Measurements from ENCODE around the gene LYST. TPM values are rescaled to one million over a fixed set of nuclear protein-coding genes. Genes with fewer than 3 reads are reported as not detected.

The LYST gene
- total RNA-seq, 1 donor: 88.9 TPM

DNA sequence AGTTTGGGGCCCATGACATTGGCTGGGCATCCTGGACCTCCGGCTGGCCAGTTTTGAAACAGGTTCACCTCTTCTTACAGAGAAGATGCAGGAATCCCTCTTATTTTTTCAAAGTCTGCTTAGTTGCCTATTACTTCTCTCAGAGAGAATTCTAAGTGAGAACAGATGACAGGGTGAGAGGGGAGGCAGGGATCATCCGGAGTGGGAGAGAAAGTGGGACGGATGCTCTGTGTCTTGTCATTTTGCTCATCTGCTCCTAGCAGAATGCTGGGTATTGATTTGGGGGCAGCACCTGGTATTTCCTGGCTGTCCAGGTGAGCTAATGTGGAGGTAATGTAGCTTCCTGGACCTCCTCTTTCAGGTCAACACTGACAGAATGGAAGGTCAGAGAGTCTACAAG lies 249.6 kb downstream of the LYST start:
- H3K4me3 ChIP-seq (ENCODE audit: low read depth, low read length): no peak overlapping the region
- DNase-seq (ENCODE audit: low read depth): no peak
- TF ChIP-seq, protein P1, sequence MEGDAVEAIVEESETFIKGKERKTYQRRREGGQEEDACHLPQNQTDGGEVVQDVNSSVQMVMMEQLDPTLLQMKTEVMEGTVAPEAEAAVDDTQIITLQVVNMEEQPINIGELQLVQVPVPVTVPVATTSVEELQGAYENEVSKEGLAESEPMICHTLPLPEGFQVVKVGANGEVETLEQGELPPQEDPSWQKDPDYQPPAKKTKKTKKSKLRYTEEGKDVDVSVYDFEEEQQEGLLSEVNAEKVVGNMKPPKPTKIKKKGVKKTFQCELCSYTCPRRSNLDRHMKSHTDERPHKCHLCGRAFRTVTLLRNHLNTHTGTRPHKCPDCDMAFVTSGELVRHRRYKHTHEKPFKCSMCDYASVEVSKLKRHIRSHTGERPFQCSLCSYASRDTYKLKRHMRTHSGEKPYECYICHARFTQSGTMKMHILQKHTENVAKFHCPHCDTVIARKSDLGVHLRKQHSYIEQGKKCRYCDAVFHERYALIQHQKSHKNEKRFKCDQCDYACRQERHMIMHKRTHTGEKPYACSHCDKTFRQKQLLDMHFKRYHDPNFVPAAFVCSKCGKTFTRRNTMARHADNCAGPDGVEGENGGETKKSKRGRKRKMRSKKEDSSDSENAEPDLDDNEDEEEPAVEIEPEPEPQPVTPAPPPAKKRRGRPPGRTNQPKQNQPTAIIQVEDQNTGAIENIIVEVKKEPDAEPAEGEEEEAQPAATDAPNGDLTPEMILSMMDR (IDR thresholded peaks at IDR 0.05; ENCODE audit: insufficient read depth, low read depth, low read length): no peak

DNA sequence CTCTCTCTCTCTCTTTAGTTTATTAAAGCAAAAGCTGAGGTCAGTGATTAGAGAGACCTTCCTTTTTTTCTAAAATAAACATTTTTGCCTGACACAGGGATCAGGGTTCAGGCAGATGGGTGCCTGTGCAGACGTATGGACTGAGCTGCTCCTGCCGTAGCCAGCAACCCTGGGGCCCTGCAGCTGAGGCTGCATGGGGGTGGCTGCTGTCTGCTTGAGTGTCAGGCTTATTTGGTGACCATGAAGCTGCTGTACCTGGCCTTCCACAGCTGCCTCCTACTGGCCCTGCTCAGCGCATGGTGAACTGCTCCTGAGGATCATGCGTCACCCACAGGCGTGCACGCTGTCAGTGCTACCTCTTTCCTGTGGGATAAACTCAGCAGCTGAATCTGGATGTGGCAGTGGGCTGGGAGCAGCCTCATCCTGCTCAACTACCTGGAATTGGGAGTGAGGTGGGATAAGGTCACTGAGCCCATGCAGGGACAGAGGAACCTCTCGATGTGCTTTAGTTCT lies 252.2 kb downstream of the LYST start:
- H3K4me3 ChIP-seq (ENCODE audit: low read depth, low read length): no peak overlapping the region
- DNase-seq (ENCODE audit: low read depth): no peak
- TF ChIP-seq, protein P1 (IDR thresholded peaks at IDR 0.05; ENCODE audit: insufficient read depth, low read depth, low read length): no peak

DNA sequence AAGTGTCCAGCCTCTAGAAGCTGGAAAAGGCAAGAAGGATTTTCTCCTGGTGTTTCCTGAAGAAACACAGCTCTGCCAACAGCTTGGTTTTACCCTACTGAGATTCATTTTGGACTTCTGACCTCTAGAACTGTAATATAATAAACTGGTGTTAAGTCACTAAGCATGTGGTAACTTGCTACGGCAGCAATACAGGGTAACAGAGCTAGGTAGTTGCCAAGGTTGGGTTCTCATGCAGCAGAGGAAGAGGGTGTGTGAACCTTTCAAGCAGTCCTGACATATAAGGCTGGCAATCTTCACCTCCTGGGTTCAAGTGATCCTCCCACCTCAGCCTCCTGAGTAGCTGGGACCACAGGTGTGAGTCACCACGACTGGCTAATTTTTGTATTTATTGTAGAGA lies 253.1 kb downstream of the LYST start:
- no peak for DNase-seq (ENCODE audit: low read depth)
- TF ChIP-seq, protein P1 (IDR thresholded peaks at IDR 0.05; ENCODE audit: insufficient read depth, low read depth, low read length): no peak
- no peak overlapping the region for H3K4me3 ChIP-seq (ENCODE audit: low read depth, low read length)

DNA sequence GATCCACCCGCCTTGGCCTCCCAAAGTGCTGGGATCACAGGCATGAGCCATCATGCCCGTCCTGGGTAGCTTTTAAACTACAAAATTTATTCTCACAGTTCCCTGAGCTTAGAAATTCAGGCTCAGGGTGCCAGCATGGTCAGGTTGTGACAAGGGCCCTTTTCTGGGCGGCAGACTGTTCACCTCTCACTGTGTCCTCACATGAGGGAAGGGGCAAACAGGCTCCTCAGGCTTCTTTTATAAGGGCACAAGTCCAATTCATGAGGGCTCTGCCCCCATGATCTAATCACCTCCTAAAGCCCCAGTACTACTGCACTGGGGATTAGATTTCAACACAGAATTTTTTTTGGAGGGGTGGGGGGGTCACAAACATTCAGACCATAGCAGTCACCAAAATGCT lies 253.9 kb downstream of the LYST start:
- no peak overlapping the region for H3K4me3 ChIP-seq (ENCODE audit: low read depth, low read length)
- no peak for DNase-seq (ENCODE audit: low read depth)
- TF ChIP-seq, protein P1 (IDR thresholded peaks at IDR 0.05; ENCODE audit: insufficient read depth, low read depth, low read length): no peak

Small RNA genes lying within 50 kb of the gene (small RNA-seq; reads per million reads assigned to genes)
- 0.85 reads per million for gene MIR1537
- gene RNU6-968P: not detected

Other genes with a start within 250 kb of the LYST start
- gene GNG4, start 217.1 kb downstream of the LYST start, total RNA-seq: 5.2 and 7.3 TPM in 2 replicates
- 204 and 211 TPM in 2 replicates for gene NID1, start 198.2 kb upstream of the LYST start, total RNA-seq

Data from fibroblast of villous mesenchyme (primary cell).